Measurements from ENCODE around the gene AP2A2. TPM values are rescaled to one million over a fixed set of nuclear protein-coding genes. Genes with fewer than 3 reads are reported as not detected.

AP2A2 gene
- total and polyA plus RNA-seq, 10 donors: 32.7 to 321 (median 153) TPM

- TF ChIP-seq CTCF (IDR thresholded peaks at IDR 0.05 in 8 of 11, conservative IDR thresholded peaks at IDR 0.05 in 3 of 11) (no peak), POLR2AphosphoS5 (IDR thresholded peaks at IDR 0.05) (peak in 2 of 3 donors; percentile 41 to 51), POLR2A (IDR thresholded peaks at IDR 0.05) (no peak)
- WGBS, 5 donors: 94 to 98% (median 95%) methylated on average over 8 to 10 of the region's 10 CpGs
- no peak for DNase-seq
- peaks cover 0 to 35% (median 17%) of the 10 kb centered on the region in 6 donors for H3K4me1 ChIP-seq
- H3K27me3 ChIP-seq (replicated peaks in 1 of 7): no peaks in the 10 kb centered on the region
- no peaks in the 10 kb centered on the region for H3K9me3 ChIP-seq
- H3K27ac ChIP-seq: no peak overlapping the region
- intact Hi-C loops (cut with DNase I; ENCODE audit: low total_unique reads): no loop called here
- H3K4me3 ChIP-seq: no peak overlapping the region
- H3K36me3 ChIP-seq: peaks cover under 1 to 100% (median 73%) of the 10 kb centered on the region in 6 donors
These were observed 73.3 kb downstream of the AP2A2 start for GRCh38 chr11:999009-999408.

GRCh38 chr11:1000357-1001278 is 74.9 kb downstream of the AP2A2 start:
- H3K4me3 ChIP-seq: no peak overlapping the region
- no peaks in the 10 kb centered on the region for H3K9me3 ChIP-seq
- intact Hi-C loops (cut with DNase I; ENCODE audit: low total_unique reads): no loop called here
- no peak for TF ChIP-seq POLR2A (IDR thresholded peaks at IDR 0.05)
- peak in 2 of 3 donors; percentile 18 to 21 for TF ChIP-seq POLR2AphosphoS5 (IDR thresholded peaks at IDR 0.05)
- no peak for TF ChIP-seq CTCF (IDR thresholded peaks at IDR 0.05 in 8 of 11, conservative IDR thresholded peaks at IDR 0.05 in 3 of 11)
- peaks cover 0 to 26% (median 10%) of the 10 kb centered on the region in 6 donors for H3K4me1 ChIP-seq
- no peak overlapping the region for H3K27ac ChIP-seq
- WGBS, 5 donors: 85 to 92% (median 90%) methylated on average over 27 to 38 of the region's 38 CpGs
- H3K36me3 ChIP-seq: peaks cover 0 to 100% (median 74%) of the 10 kb centered on the region in 6 donors
- DNase-seq: no peak
- no peaks in the 10 kb centered on the region for H3K27me3 ChIP-seq (replicated peaks in 1 of 7)

- no peaks in the 10 kb centered on the region for H3K27me3 ChIP-seq (replicated peaks in 1 of 7)
- DNase-seq: no peak
- H3K36me3 ChIP-seq: peaks cover 0 to 100% (median 74%) of the 10 kb centered on the region in 6 donors
- H3K4me1 ChIP-seq: peaks cover 0 to 19% (median 7%) of the 10 kb centered on the region in 6 donors
- TF ChIP-seq POLR2AphosphoS5 (IDR thresholded peaks at IDR 0.05): peak in 2 of 3 donors; percentile 10 to 45
- TF ChIP-seq POLR2A (IDR thresholded peaks at IDR 0.05): no peak
- no peaks in the 10 kb centered on the region for H3K9me3 ChIP-seq
- H3K27ac ChIP-seq: peak overlapping the region in 1 of 8 donors; percentile 11
- H3K4me3 ChIP-seq: no peak overlapping the region
- intact Hi-C loops (cut with DNase I; ENCODE audit: low total_unique reads): no loop called here
- WGBS, 5 donors: 82 to 93% (median 91%) methylated on average over 16 to 32 of the region's 32 CpGs
These were observed 76.1 kb downstream of the AP2A2 start for GRCh38 chr11:1001617-1002405.

- peaks cover 0 to 19% (median 7%) of the 10 kb centered on the region in 6 donors for H3K4me1 ChIP-seq
- H3K27ac ChIP-seq: peak overlapping the region in 1 of 8 donors; percentile 11
- TF ChIP-seq POLR2A (IDR thresholded peaks at IDR 0.05) (no peak), CTCF (IDR thresholded peaks at IDR 0.05 in 8 of 11, conservative IDR thresholded peaks at IDR 0.05 in 3 of 11) (no peak), POLR2AphosphoS5 (IDR thresholded peaks at IDR 0.05) (peak; percentile 19 to 55 (median 21))
- no peaks in the 10 kb centered on the region for H3K27me3 ChIP-seq (replicated peaks in 1 of 7)
- no peak for DNase-seq
- no peaks in the 10 kb centered on the region for H3K9me3 ChIP-seq
- WGBS, 5 donors: 78 to 92% (median 87%) methylated on average over 3 to 20 of the region's 20 CpGs
- peaks cover 0 to 100% (median 78%) of the 10 kb centered on the region in 6 donors for H3K36me3 ChIP-seq
- no peak overlapping the region for H3K4me3 ChIP-seq
- intact Hi-C loops (cut with DNase I; ENCODE audit: low total_unique reads): no loop called here
These were observed 76.8 kb downstream of the AP2A2 start for GRCh38 chr11:1002406-1002984.
